ENCODE results near the gene PRKAG1.
"Not testable (repeated sequence)": the region's sequence is repeated elsewhere in the genome, so short reads cannot be mapped to it uniquely, and the experiment has no call there.

The PRKAG1 gene

GRCh38 chr12:49018261-49019119 is at the start of gene PRKAG1:
PRKAG1 (minus strand) TSS chr12:49018776; CDS start chr12:49018740, 36 bp downstream.
- H3K4me3 ChIP-seq (ENCODE audit: low read depth, low read length), result peak within 1 kb of the TSS; percentile 93

GRCh38 chr12:49066120-49066519 is 47.5 kb upstream of the PRKAG1 start:
- no peak overlapping the region for H3K4me3 ChIP-seq (ENCODE audit: low read depth, low read length)

GRCh38 chr12:49064767-49065152 is 46.2 kb upstream of the PRKAG1 start:
- no peak overlapping the region for H3K4me3 ChIP-seq (ENCODE audit: low read depth, low read length)

GRCh38 chr12:49061916-49062315 is 43.3 kb upstream of the PRKAG1 start:
- not testable (repeated sequence) for H3K4me3 ChIP-seq (ENCODE audit: low read depth, low read length)

GRCh38 chr12:49061157-49061650 is 42.6 kb upstream of the PRKAG1 start:
- H3K4me3 ChIP-seq (ENCODE audit: low read depth, low read length), result peak overlapping the region; percentile 91

- H3K4me3 ChIP-seq (ENCODE audit: low read depth, low read length), result peak within 1 kb of the TSS; percentile 91
These were observed 41.9 kb upstream of the PRKAG1 start, which contains the start of gene KMT2D for GRCh38 chr12:49060237-49061156. KMT2D (minus strand) TSS chr12:49060794; CDS start chr12:49055324, 5,470 bp downstream.

- peak overlapping the region; percentile 91 for H3K4me3 ChIP-seq (ENCODE audit: low read depth, low read length)
These were observed 41.0 kb upstream of the PRKAG1 start for GRCh38 chr12:49059299-49060171.

GRCh38 chr12:49059045-49059298 is 40.4 kb upstream of the PRKAG1 start:
- H3K4me3 ChIP-seq (ENCODE audit: low read depth, low read length), result peak overlapping the region; percentile 91

- peak overlapping the region; percentile 91 for H3K4me3 ChIP-seq (ENCODE audit: low read depth, low read length)
These were observed 39.9 kb upstream of the PRKAG1 start for GRCh38 chr12:49058366-49059044.

- H3K4me3 ChIP-seq (ENCODE audit: low read depth, low read length), result peak overlapping the region; percentile 91
These were observed 39.3 kb upstream of the PRKAG1 start for GRCh38 chr12:49057888-49058287.

GRCh38 chr12:49055978-49056754 is 37.6 kb upstream of the PRKAG1 start:
- H3K4me3 ChIP-seq (ENCODE audit: low read depth, low read length), result no peak overlapping the region

- H3K4me3 ChIP-seq (ENCODE audit: low read depth, low read length), result no peak overlapping the region
These were observed 36.5 kb upstream of the PRKAG1 start for GRCh38 chr12:49055092-49055491.

GRCh38 chr12:49054524-49054923 is 35.9 kb upstream of the PRKAG1 start:
- no peak overlapping the region for H3K4me3 ChIP-seq (ENCODE audit: low read depth, low read length)

- no peak overlapping the region for H3K4me3 ChIP-seq (ENCODE audit: low read depth, low read length)
These were observed 35.5 kb upstream of the PRKAG1 start for GRCh38 chr12:49054096-49054495.

GRCh38 chr12:49052451-49053208 is 34.1 kb upstream of the PRKAG1 start:
- no peak overlapping the region for H3K4me3 ChIP-seq (ENCODE audit: low read depth, low read length)

GRCh38 chr12:49051777-49052438 is 33.3 kb upstream of the PRKAG1 start:
- no peak overlapping the region for H3K4me3 ChIP-seq (ENCODE audit: low read depth, low read length)

GRCh38 chr12:49051373-49051764 is 32.8 kb upstream of the PRKAG1 start:
- H3K4me3 ChIP-seq (ENCODE audit: low read depth, low read length), result no peak overlapping the region
